ENCODE measurements around the gene ATG7. TPM values are rescaled to one million over a fixed set of nuclear protein-coding genes. Genes with fewer than 3 reads are reported as not detected.

ATG7 gene
- total RNA-seq, 1 experiment from 2014 or later, result 56.1 TPM

- no peaks in the 10 kb centered on the region for H3K79me2 ChIP-seq (ENCODE audit: low read depth)
- ChIA-PET POLR2A (ENCODE audit: unreplicated experiment) (interaction anchor here (0.6 kb wide), 1 partner anchor 165 kb away, joined by 4 read pairs; no protein-coding TSS in a partner anchor), CTCF (no interaction called here)
- no peaks in the 10 kb centered on the region for H3K9me2 ChIP-seq (ENCODE audit: insufficient read depth)
- no peaks in the 10 kb centered on the region for H4K20me1 ChIP-seq (ENCODE audit: insufficient read depth)
- no peak for TF ChIP-seq CTCF (conservative IDR thresholded peaks at IDR 0.05)
- no peak for TF ChIP-seq EZH2 (IDR thresholded peaks at IDR 0.05; ENCODE audit: low read depth)
- H3K27ac ChIP-seq, result no peak overlapping the region
- no peak overlapping the region for H2AFZ ChIP-seq
- no peaks in the 10 kb centered on the region for H3K4me1 ChIP-seq (replicated peaks; ENCODE audit: insufficient read depth)
- no peak for DNase-seq
- no peaks in the 10 kb centered on the region for H3K9me3 ChIP-seq (ENCODE audit: insufficient read depth, low read depth)
- H3K4me2 ChIP-seq, result no peak overlapping the region
- H3K4me3 ChIP-seq, result no peak overlapping the region
- BruUV-seq (replicated peaks), result no TSS peak
- intact Hi-C loops (cut with micrococcal nuclease; ENCODE audit: unreplicated experiment), result no loop called here
- no peaks in the 10 kb centered on the region for H3F3A ChIP-seq (ENCODE audit: insufficient read depth, low read depth)
- H3K27me3 ChIP-seq (ENCODE audit: insufficient read depth, low read depth), result no peaks in the 10 kb centered on the region
- H3K36me3 ChIP-seq (ENCODE audit: low read depth), result peaks cover 37% of the 10 kb centered on the region; the same call in 1 of the 2 replicates
Observed at GRCh38 chr3:11317300-11317699, 45.1 kb downstream of the ATG7 start.

- no peaks in the 10 kb centered on the region for H3K9me3 ChIP-seq (ENCODE audit: insufficient read depth, low read depth)
- no peaks in the 10 kb centered on the region for H3K27me3 ChIP-seq (ENCODE audit: insufficient read depth, low read depth)
- H3K4me3 ChIP-seq, result no peak overlapping the region
- peaks cover 30% of the 10 kb centered on the region for H3K36me3 ChIP-seq (ENCODE audit: low read depth)
- intact Hi-C loops (cut with micrococcal nuclease; ENCODE audit: unreplicated experiment), result no loop called here
- H3K79me2 ChIP-seq (ENCODE audit: low read depth), result no peaks in the 10 kb centered on the region
- no peak overlapping the region for H3K27ac ChIP-seq
- no peak overlapping the region for H3K4me2 ChIP-seq
- no peaks in the 10 kb centered on the region for H3K9me2 ChIP-seq (ENCODE audit: insufficient read depth)
- H4K20me1 ChIP-seq (ENCODE audit: insufficient read depth), result no peaks in the 10 kb centered on the region
- no peak overlapping the region for H2AFZ ChIP-seq
- CTCF ChIA-PET, result no interaction called here
- no peak for TF ChIP-seq CTCF (conservative IDR thresholded peaks at IDR 0.05)
- TF ChIP-seq EZH2 (IDR thresholded peaks at IDR 0.05; ENCODE audit: low read depth), result no peak
- BruUV-seq (replicated peaks), result no TSS peak
- DNase-seq, result no peak
- no peaks in the 10 kb centered on the region for H3K4me1 ChIP-seq (replicated peaks; ENCODE audit: insufficient read depth)
- POLR2A ChIA-PET (ENCODE audit: unreplicated experiment), result interaction anchor here (0.8 kb wide), 1 partner anchor 186 kb away, joined by 4 read pairs; no protein-coding TSS in a partner anchor
- peaks cover 7% of the 10 kb centered on the region; the same call in 1 of the 2 replicates for H3F3A ChIP-seq (ENCODE audit: insufficient read depth, low read depth)
Observed at GRCh38 chr3:11322931-11323330, 50.7 kb downstream of the ATG7 start.

GRCh38 chr3:11323813-11324212, 51.6 kb downstream of the ATG7 start:
- Histone ChIP-seq H4K20me1 (ENCODE audit: insufficient read depth) (no peaks in the 10 kb centered on the region), H3K4me2 (no peak overlapping the region), H3K4me1 (replicated peaks; ENCODE audit: insufficient read depth) (no peaks in the 10 kb centered on the region), H2AFZ (no peak overlapping the region), H3K27me3 (ENCODE audit: insufficient read depth, low read depth) (no peaks in the 10 kb centered on the region), H3K9me2 (ENCODE audit: insufficient read depth) (no peaks in the 10 kb centered on the region), H3K27ac (no peak overlapping the region), H3K36me3 (ENCODE audit: low read depth) (peaks cover 30% of the 10 kb centered on the region), H3K9me3 (ENCODE audit: insufficient read depth, low read depth) (no peaks in the 10 kb centered on the region), H3K4me3 (no peak overlapping the region), H3K79me2 (ENCODE audit: low read depth) (no peaks in the 10 kb centered on the region), H3F3A (ENCODE audit: insufficient read depth, low read depth) (peaks cover 7% of the 10 kb centered on the region; the same call in 1 of the 2 replicates)
- intact Hi-C loops (cut with micrococcal nuclease; ENCODE audit: unreplicated experiment), result no loop called here
- no peak for DNase-seq
- ChIA-PET POLR2A (ENCODE audit: unreplicated experiment) (interaction anchor here (0.6 kb wide), 1 partner anchor 247 kb away, joined by 3 read pairs; no protein-coding TSS in a partner anchor), CTCF (no interaction called here)
- BruUV-seq (replicated peaks), result no TSS peak
- TF ChIP-seq EZH2 (IDR thresholded peaks at IDR 0.05; ENCODE audit: low read depth) (no peak), CTCF (conservative IDR thresholded peaks at IDR 0.05) (no peak)

All from PC-9 (cell line).